GM20000 (cell line): ENCODE data around the gene KLF7.

ENCODE experiments used
- DNase-seq: peaks from one replicate; pipeline ENCODE4 v3.0.0; 2012; ENCODE audit warnings: low spot score
- CTCF ChIP-seq: IDR thresholded peaks from 2 replicates; pipeline ENCODE4 v1.5.1; 2012; ENCODE audit warnings: mild to moderate bottlenecking, control low read depth; ENCODE audit errors: extremely low read depth, missing control alignments

Gene KLF7

GRCh38 chr2:207131594-207131993 is 34.2 kb downstream of the KLF7 start:
- DNase-seq = no peak
- no peak for TF ChIP-seq CTCF

GRCh38 chr2:207130958-207131521 is 34.7 kb downstream of the KLF7 start:
- no peak for TF ChIP-seq CTCF
- no peak for DNase-seq

- DNase-seq = no peak
- no peak for TF ChIP-seq CTCF
Observed at GRCh38 chr2:207129821-207130220, 35.9 kb downstream of the KLF7 start.

GRCh38 chr2:207128867-207129266 is 36.9 kb downstream of the KLF7 start:
- no peak for DNase-seq
- TF ChIP-seq CTCF = no peak

GRCh38 chr2:207126724-207127308 is 38.9 kb downstream of the KLF7 start:
- DNase-seq = no peak
- TF ChIP-seq CTCF = no peak

GRCh38 chr2:207123776-207124391 is 41.9 kb downstream of the KLF7 start:
- no peak for DNase-seq
- no peak for TF ChIP-seq CTCF

- TF ChIP-seq CTCF = no peak
- no peak for DNase-seq
Observed at GRCh38 chr2:207123335-207123744, 42.4 kb downstream of the KLF7 start.
